ENCODE measurements around the gene SLC66A1. TPM values are rescaled to one million over a fixed set of nuclear protein-coding genes. Genes with fewer than 3 reads are reported as not detected.

Gene SLC66A1
- total RNA-seq, 1 experiment from 2014 or later = 14.1 TPM

GRCh38 chr1:19331262-19331878 lies 19.2 kb downstream of the SLC66A1 start:
- Mint-ChIP-seq H3K4me1 (no peaks in the 10 kb centered on the region), H3K9me3 (no peaks in the 10 kb centered on the region), H3K27ac (no peak overlapping the region), H3K4me3 (no peak overlapping the region), H3K36me3 (peaks cover 6% of the 10 kb centered on the region; the same call in 1 of the 2 replicates), H3K27me3 (ENCODE audit: low read depth) (no peaks in the 10 kb centered on the region)
- ChIA-PET CTCF (interaction anchor here (0.5 to 1.6 kb wide), 6 partner anchors 59 to 322 kb away, joined by 3 to 8 read pairs (median 4); no protein-coding TSS in a partner anchor), POLR2A (no interaction called here)
- ATAC-seq = no peak
- TF ChIP-seq ZNF671 (CRISPR knock-in tag; IDR thresholded peaks at IDR 0.05) (no peak), ZNF317 (CRISPR knock-in tag; IDR thresholded peaks at IDR 0.05; ENCODE audit: borderline replicate concordance, low read depth) (no peak), HMGA2 (CRISPR knock-in tag; IDR thresholded peaks at IDR 0.05) (no peak), NR3C1 (CRISPR knock-in tag; conservative IDR thresholded peaks at IDR 0.05; ENCODE audit: low read depth) (no peak), ZNF423 (CRISPR knock-in tag; IDR thresholded peaks at IDR 0.05) (no peak), KAT7 (CRISPR knock-in tag; IDR thresholded peaks at IDR 0.05; ENCODE audit: borderline replicate concordance) (no peak), ZNF512 (CRISPR knock-in tag; IDR thresholded peaks at IDR 0.05; ENCODE audit: borderline replicate concordance) (no peak)
- DNase-seq (ENCODE audit: low spot score) = no peak

GRCh38 chr1:19332832-19333231 lies 20.7 kb downstream of the SLC66A1 start:
- POLR2A ChIA-PET = no interaction called here
- no peaks in the 10 kb centered on the region for H3K9me3 Mint-ChIP-seq
- peaks cover 6% of the 10 kb centered on the region for H3K4me1 Mint-ChIP-seq
- ATAC-seq (no peak), DNase-seq (ENCODE audit: low spot score) (no peak)
- no peak for TF ChIP-seq EMX1 (CRISPR knock-in tag; IDR thresholded peaks at IDR 0.05)
- no peak for TF ChIP-seq CBFB (CRISPR knock-in tag; IDR thresholded peaks at IDR 0.05; ENCODE audit: low read depth)
- TF ChIP-seq PREB (CRISPR knock-in tag; IDR thresholded peaks at IDR 0.05; ENCODE audit: borderline replicate concordance) = no peak
- TF ChIP-seq GRHL2 (CRISPR knock-in tag; IDR thresholded peaks at IDR 0.05; ENCODE audit: insufficient replicate concordance, severe bottlenecking) = no peak
- no peak for TF ChIP-seq NR3C1 (CRISPR knock-in tag; conservative IDR thresholded peaks at IDR 0.05; ENCODE audit: low read depth)
- TF ChIP-seq AFF4 (CRISPR knock-in tag; IDR thresholded peaks at IDR 0.05; ENCODE audit: borderline replicate concordance) = no peak
- no peak for TF ChIP-seq ZSCAN18 (CRISPR knock-in tag; IDR thresholded peaks at IDR 0.05)
- no peak for TF ChIP-seq ZNF423 (CRISPR knock-in tag; IDR thresholded peaks at IDR 0.05)
- TF ChIP-seq MYBL2 (CRISPR knock-in tag; IDR thresholded peaks at IDR 0.05) = no peak
- CTCF ChIA-PET = no interaction called here
- H3K27ac Mint-ChIP-seq = no peak overlapping the region
- H3K4me3 Mint-ChIP-seq = no peak overlapping the region
- no peaks in the 10 kb centered on the region for H3K27me3 Mint-ChIP-seq (ENCODE audit: low read depth)
- peaks cover 2% of the 10 kb centered on the region; the same call in 1 of the 2 replicates for H3K36me3 Mint-ChIP-seq

Measured in WTC11 (cell line).